ENCODE results near the gene ATP1B3.

DNA sequence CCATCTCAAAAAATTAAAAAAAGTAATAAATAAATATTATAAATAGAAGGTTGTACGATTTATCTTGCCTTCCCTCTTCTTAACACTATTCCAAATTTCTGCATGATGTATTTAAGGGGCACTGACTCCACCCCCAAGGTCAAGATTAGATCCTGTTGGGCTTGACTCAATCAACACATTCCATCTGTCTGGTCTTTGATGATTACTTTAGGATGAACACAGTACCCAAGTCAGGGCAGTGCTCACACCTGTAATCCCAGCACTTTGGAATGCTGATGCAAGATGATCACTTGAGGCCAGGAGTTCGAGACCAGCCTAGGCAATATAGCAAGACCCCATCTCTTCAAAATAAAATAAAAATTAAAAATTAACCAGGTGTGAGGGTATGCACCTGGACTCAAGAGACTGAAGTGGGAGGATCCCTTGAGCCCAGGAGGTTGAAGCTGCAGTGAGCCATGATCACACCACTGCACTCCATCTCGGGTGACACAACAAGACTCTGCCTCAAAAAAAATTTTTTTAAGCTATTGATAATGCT is 14.1 kb upstream of the ATP1B3 start:
- no peak for TF ChIP-seq EZH2 (IDR thresholded peaks at IDR 0.05; ENCODE audit: low read length)
- TF ChIP-seq, protein P1, sequence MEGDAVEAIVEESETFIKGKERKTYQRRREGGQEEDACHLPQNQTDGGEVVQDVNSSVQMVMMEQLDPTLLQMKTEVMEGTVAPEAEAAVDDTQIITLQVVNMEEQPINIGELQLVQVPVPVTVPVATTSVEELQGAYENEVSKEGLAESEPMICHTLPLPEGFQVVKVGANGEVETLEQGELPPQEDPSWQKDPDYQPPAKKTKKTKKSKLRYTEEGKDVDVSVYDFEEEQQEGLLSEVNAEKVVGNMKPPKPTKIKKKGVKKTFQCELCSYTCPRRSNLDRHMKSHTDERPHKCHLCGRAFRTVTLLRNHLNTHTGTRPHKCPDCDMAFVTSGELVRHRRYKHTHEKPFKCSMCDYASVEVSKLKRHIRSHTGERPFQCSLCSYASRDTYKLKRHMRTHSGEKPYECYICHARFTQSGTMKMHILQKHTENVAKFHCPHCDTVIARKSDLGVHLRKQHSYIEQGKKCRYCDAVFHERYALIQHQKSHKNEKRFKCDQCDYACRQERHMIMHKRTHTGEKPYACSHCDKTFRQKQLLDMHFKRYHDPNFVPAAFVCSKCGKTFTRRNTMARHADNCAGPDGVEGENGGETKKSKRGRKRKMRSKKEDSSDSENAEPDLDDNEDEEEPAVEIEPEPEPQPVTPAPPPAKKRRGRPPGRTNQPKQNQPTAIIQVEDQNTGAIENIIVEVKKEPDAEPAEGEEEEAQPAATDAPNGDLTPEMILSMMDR (optimal IDR thresholded peaks at IDR 0.05 in 1 of 3, IDR thresholded peaks at IDR 0.05 in 1 of 3, conservative IDR thresholded peaks at IDR 0.05 in 1 of 3; ENCODE audit: extremely low read depth in 1 of 3, insufficient read depth in 2 of 3, low read length in 3 of 3), result no peak

Data from keratinocyte (primary cell).